ENCODE results near the gene RECK. TPM values are rescaled to one million over a fixed set of nuclear protein-coding genes. Genes with fewer than 3 reads are reported as not detected.

The RECK gene
- total RNA-seq, 1 donor from 2014 or later = 2.0 TPM

DNA sequence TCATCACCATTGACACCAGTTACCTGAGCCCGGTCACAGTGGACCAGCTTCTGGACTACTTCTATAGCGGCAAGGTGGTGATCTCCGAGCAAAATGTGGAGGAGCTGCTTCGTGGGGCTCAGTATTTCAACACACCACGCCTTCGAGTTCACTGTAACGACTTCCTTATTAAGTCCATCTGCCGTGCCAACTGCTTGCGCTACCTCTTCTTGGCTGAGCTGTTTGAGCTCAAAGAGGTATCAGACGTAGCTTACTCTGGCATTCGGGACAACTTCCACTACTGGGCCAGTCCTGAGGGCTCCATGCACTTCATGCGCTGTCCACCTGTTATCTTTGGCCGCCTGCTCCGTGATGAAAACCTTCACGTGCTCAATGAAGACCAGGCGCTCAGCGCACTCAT is 133.0 kb downstream of the RECK start:
- DNase-seq (ENCODE audit: low spot score) = no peak
- no peak for ATAC-seq

DNA sequence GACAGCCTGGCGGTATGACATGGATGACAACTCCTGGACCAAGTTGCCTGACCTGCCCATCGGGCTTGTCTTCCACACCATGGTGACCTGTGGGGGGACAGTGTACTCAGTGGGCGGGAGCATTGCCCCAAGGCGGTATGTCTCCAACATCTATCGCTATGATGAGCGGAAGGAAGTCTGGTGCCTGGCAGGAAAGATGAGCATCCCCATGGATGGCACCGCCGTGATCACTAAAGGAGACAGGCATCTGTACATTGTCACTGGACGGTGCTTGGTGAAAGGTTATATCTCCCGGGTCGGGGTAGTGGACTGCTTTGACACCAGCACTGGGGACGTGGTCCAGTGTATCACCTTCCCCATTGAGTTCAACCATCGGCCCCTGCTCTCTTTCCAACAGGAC is 133.8 kb downstream of the RECK start:
- DNase-seq (ENCODE audit: low spot score) (no peak), ATAC-seq (no peak)

DNA sequence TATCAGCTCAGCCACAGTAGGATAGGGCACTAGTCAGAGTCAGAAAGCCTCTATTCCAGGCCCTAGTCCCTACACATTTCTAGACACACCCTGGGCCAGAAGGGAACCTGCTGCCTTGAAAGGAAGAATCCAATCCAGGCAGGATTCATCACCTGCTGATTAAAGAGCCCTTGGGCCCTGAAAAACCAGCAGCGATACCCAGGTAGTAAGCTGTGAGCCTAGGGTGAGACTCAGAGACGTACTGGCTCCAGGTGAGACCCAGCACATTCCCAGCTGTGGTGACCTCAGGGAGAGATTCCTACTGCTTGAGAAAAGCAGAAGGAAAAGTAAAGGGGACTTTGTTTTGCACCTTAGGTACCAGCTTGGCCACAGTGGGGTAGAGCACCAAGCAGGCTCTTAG is 137.1 kb downstream of the RECK start:
- ATAC-seq = no peak
- DNase-seq (ENCODE audit: low spot score) = no peak

Other genes with a start within 250 kb of the RECK start
- 3.3 TPM for gene NPR2, start 245.3 kb upstream of the RECK start, total RNA-seq
- gene SPAG8, start 224.7 kb upstream of the RECK start, total RNA-seq = 0.50 TPM
- gene HINT2, start 221.9 kb upstream of the RECK start, total RNA-seq = 71.5 TPM
- not detected for gene FAM221B, start 208.2 kb upstream of the RECK start, total RNA-seq
- 4.4 TPM for gene TMEM8B, start 207.7 kb upstream of the RECK start, total RNA-seq
- not detected for gene OR13J1, start 166.5 kb upstream of the RECK start, total RNA-seq
- 0.96 TPM for gene HRCT1, start 130.7 kb upstream of the RECK start, total RNA-seq
- gene SPAAR, start 127.4 kb upstream of the RECK start, total RNA-seq = 1.1 TPM
- not detected for gene OR2S2, start 78.8 kb upstream of the RECK start, total RNA-seq
- gene GLIPR2, start 99.8 kb downstream of the RECK start, total RNA-seq = 1.5 TPM
- gene CCIN, start 132.5 kb downstream of the RECK start, total RNA-seq = not detected
- 61.8 TPM for gene CLTA, start 154.0 kb downstream of the RECK start, total RNA-seq
- 94.4 TPM for gene GNE, start 221.5 kb downstream of the RECK start, total RNA-seq

Measured in left lobe of liver (tissue), 2 donors.